Measurements from ENCODE around the gene ANKRD39. TPM values are rescaled to one million over a fixed set of nuclear protein-coding genes. Genes with fewer than 3 reads are reported as not detected.
A peak's percentile ranks its signal among the peaks of the same experiment; 100 is the strongest.

ANKRD39 gene
- total RNA-seq, 1 donor from 2014 or later: 7.8 TPM

GRCh38 chr2:96826546-96827278 is 31.1 kb downstream of the ANKRD39 start:
- ATAC-seq: no peak

GRCh38 chr2:96825057-96825456 is 32.8 kb downstream of the ANKRD39 start:
- ATAC-seq: no peak

GRCh38 chr2:96824079-96824870 is 33.5 kb downstream of the ANKRD39 start:
- no peak for ATAC-seq

- ATAC-seq: no peak
These were observed 34.6 kb downstream of the ANKRD39 start for GRCh38 chr2:96823198-96823597.

GRCh38 chr2:96822786-96823185 is 35.0 kb downstream of the ANKRD39 start:
- no peak for ATAC-seq

GRCh38 chr2:96821113-96821675 is 36.6 kb downstream of the ANKRD39 start:
- no peak for ATAC-seq

- ATAC-seq: no peak
These were observed 37.8 kb downstream of the ANKRD39 start for GRCh38 chr2:96819876-96820511.

GRCh38 chr2:96819128-96819875 is 38.5 kb downstream of the ANKRD39 start:
- ATAC-seq: no peak

- no peak for ATAC-seq
These were observed 39.9 kb downstream of the ANKRD39 start for GRCh38 chr2:96817882-96818281.

GRCh38 chr2:96816836-96817702 is 40.7 kb downstream of the ANKRD39 start:
- no peak for ATAC-seq

- peak; percentile 97 for ATAC-seq
These were observed 41.5 kb downstream of the ANKRD39 start, which contains the start of gene CNNM3 for GRCh38 chr2:96816127-96816835. Gene CNNM3, plus strand, starts transcription at chr2:96816268. Its CDS starts 10 bp downstream, at chr2:96816278.

GRCh38 chr2:96815326-96816126 is 42.3 kb downstream of the ANKRD39 start:
- ATAC-seq: no peak

- ATAC-seq: no peak
These were observed 44.2 kb downstream of the ANKRD39 start for GRCh38 chr2:96813656-96814055.

GRCh38 chr2:96811917-96812316 is 45.9 kb downstream of the ANKRD39 start:
- ATAC-seq: no peak

GRCh38 chr2:96810783-96811192 is 47.0 kb downstream of the ANKRD39 start:
- no peak for ATAC-seq

- no peak for ATAC-seq
These were observed 47.6 kb downstream of the ANKRD39 start for GRCh38 chr2:96809951-96810782.

- ATAC-seq: peak; percentile 23
These were observed 48.5 kb downstream of the ANKRD39 start for GRCh38 chr2:96809216-96809882.

Data from esophagus mucosa (tissue), 1 donor.